SK-N-SH (cell line): ENCODE data around the gene ADORA3. TPM values are rescaled to one million over a fixed set of nuclear protein-coding genes. Genes with fewer than 3 reads are reported as not detected.

Source experiments
- CTCF ChIA-PET: fragments of 300-600, 350-600 bp; formaldehyde crosslinking; extraction: SDS; loops from one replicate; lab custom pipeline; 2021; lab: Yijun Ruan, JAX
- POLR2A ChIA-PET: fragments of 350-600 bp; sonication (Branson Sonifier 250); formaldehyde crosslinking; extraction: SDS; loops from one replicate; lab custom pipeline; 2020; ENCODE audit warnings: antibody characterized with exemption, inconsistent platforms; lab: Yijun Ruan, JAX
- DNase-seq: peaks from one replicate; pipeline ENCODE4 v3.0.0; 2012
- H2AFZ ChIP-seq: fragments of 200-600 bp; sonication (generic); 2 replicates; pipeline ENCODE4 v1.8.1; 2016; ENCODE audit warnings: antibody characterized with exemption, mild to moderate bottlenecking, low read depth
- H3F3A ChIP-seq: fragments of 200-600 bp; sonication (generic); replicated peaks from 2 replicates; pipeline ENCODE3; 2016; ENCODE audit warnings: antibody characterized with exemption, mild to moderate bottlenecking; ENCODE audit not compliant: insufficient read depth
- H3K27ac ChIP-seq, 2 experiments: fragments of 200-500 bp in 1 of 2; fragments of 200-600 bp in 1 of 2; sonication (Bioruptor generic) in 1 of 2; sonication (generic), shearing (Covaris generic) in 1 of 2; 2 replicates each; pipeline versions ENCODE4 v1.5.1 to v1.6.1; 2014 to 2016; ENCODE audit warnings: low read depth in 2 of 2, inconsistent platforms in 1 of 2, low read length in 1 of 2, mild to moderate bottlenecking in 1 of 2, mixed read lengths in 1 of 2
- H3K27me3 ChIP-seq: fragments of 200-600 bp; sonication (generic), shearing (Covaris generic); 2 replicates; pipeline ENCODE4 v1.6.1; 2016; ENCODE audit warnings: mixed run types; ENCODE audit not compliant: insufficient read depth
- H3K36me3 ChIP-seq, 2 experiments: fragments of 200-500 bp in 1 of 2; fragments of 200-600 bp in 1 of 2; sonication (Bioruptor generic) in 1 of 2; sonication (generic) in 1 of 2; replicated peaks in 1 of 2; 2 replicates each; pipeline versions ENCODE3 to v1.5.1; 2014 to 2016; ENCODE audit warnings: low read length in 1 of 2, mild to moderate bottlenecking in 1 of 2; ENCODE audit not compliant: insufficient read depth in 2 of 2, control insufficient read depth in 1 of 2
- H3K4me1 ChIP-seq, 2 experiments: fragments of 200-500 bp in 1 of 2; fragments of 200-600 bp in 1 of 2; sonication (Bioruptor generic) in 1 of 2; sonication (generic), shearing (Covaris generic) in 1 of 2; 2 replicates each; pipeline versions ENCODE4 v1.5.1 to v1.6.1; 2014 to 2016; ENCODE audit warnings: low read depth in 1 of 2, low read length in 1 of 2, mixed run types in 1 of 2; ENCODE audit not compliant: insufficient read depth in 2 of 2, control insufficient read depth in 1 of 2
- H3K4me2 ChIP-seq: fragments of 200-600 bp; sonication (generic), shearing (Covaris generic); 2 replicates; pipeline ENCODE4 v1.6.1; 2017; ENCODE audit warnings: mixed run types
- H3K4me3 ChIP-seq, 2 experiments: fragments of 200-500 bp in 1 of 2; fragments of 200-600 bp in 1 of 2; sonication (Bioruptor generic) in 1 of 2; sonication (generic), shearing (Covaris generic) in 1 of 2; 2 replicates each; pipeline versions ENCODE4 v1.5.1 to v1.8.1; 2014 to 2016; ENCODE audit warnings: low read depth in 2 of 2, inconsistent platforms in 1 of 2, low read length in 1 of 2, mild to moderate bottlenecking in 1 of 2, mixed read lengths in 1 of 2, moderate library complexity in 1 of 2
- H3K79me2 ChIP-seq: fragments of 200-600 bp; sonication (generic); 2 replicates; pipeline ENCODE4 v1.8.1; 2017; ENCODE audit warnings: mild to moderate bottlenecking; ENCODE audit not compliant: insufficient read depth
- H3K9ac ChIP-seq: fragments of 200-600 bp; sonication (generic); 2 replicates; pipeline ENCODE4 v1.6.1; 2017; ENCODE audit warnings: mixed run types
- H3K9me2 ChIP-seq: fragments of 200-600 bp; sonication (generic); 2 replicates; pipeline ENCODE4 v1.6.1; 2017; ENCODE audit warnings: mixed run types
- H3K9me3 ChIP-seq: fragments of 200-600 bp; sonication (generic); 2 replicates; pipeline ENCODE4 v1.6.1; 2017; ENCODE audit warnings: mixed run types, mild to moderate bottlenecking, moderate library complexity
- H4K20me1 ChIP-seq: fragments of 200-600 bp; sonication (generic); 2 replicates; pipeline ENCODE4 v1.6.1; 2017; ENCODE audit warnings: mild to moderate bottlenecking, mixed run types; ENCODE audit not compliant: insufficient read depth
- EP300 ChIP-seq, 2 experiments: IDR thresholded peaks; 2 replicates each; pipeline versions ENCODE4 v1.4.0 to v1.6.1; 2012; ENCODE audit warnings: borderline replicate concordance in 1 of 2, low read depth in 1 of 2, low read length in 1 of 2
- EZH2phosphoT487 ChIP-seq: fragments of 200-600 bp; sonication (generic); IDR thresholded peaks from 2 replicates; pipeline ENCODE4 v1.6.1; 2017; ENCODE audit warnings: low read depth, mixed run types, mild to moderate bottlenecking, antibody characterized with exemption, moderate library complexity, borderline replicate concordance
- FOXM1 ChIP-seq: IDR thresholded peaks from 2 replicates; pipeline ENCODE4 v1.4.0; 2012; ENCODE audit warnings: low read depth, mild to moderate bottlenecking
- GATA2 ChIP-seq: sonication (generic); formaldehyde crosslinking; IDR thresholded peaks from 2 replicates; pipeline ENCODE4 v1.5.0; 2020; ENCODE audit warnings: mild to moderate bottlenecking, missing genetic modification reagents
- MXI1 ChIP-seq: IDR thresholded peaks from 2 replicates; pipeline ENCODE4 v1.6.1; 2012; ENCODE audit warnings: mild to moderate bottlenecking, low read depth, low read length, improper control_type of control experiment
- NRF1 ChIP-seq: IDR thresholded peaks from 2 replicates; pipeline ENCODE4 v1.6.1; 2012; ENCODE audit warnings: low read depth, mild to moderate bottlenecking, low read length
- PBX3 ChIP-seq: IDR thresholded peaks from 2 replicates; pipeline ENCODE4; 2012
- POLR2AphosphoS5 ChIP-seq: IDR thresholded peaks from 2 replicates; pipeline ENCODE4 v1.6.1; 2012; ENCODE audit warnings: low read depth, low read length
- RAD21 ChIP-seq: IDR thresholded peaks from 2 replicates; pipeline ENCODE4 v1.6.1; 2012; ENCODE audit warnings: mild to moderate bottlenecking, low read length
- REST ChIP-seq: IDR thresholded peaks from 2 replicates; pipeline ENCODE4 v1.6.1; 2012; ENCODE audit warnings: mild to moderate bottlenecking, low read depth, low read length, moderate library complexity
- RXRA ChIP-seq: IDR thresholded peaks from 2 replicates; pipeline ENCODE4 v1.4.0; 2012; ENCODE audit warnings: low read depth, mild to moderate bottlenecking, borderline replicate concordance
- SMC3 ChIP-seq: IDR thresholded peaks from 2 replicates; pipeline ENCODE4 v1.6.1; 2012; ENCODE audit warnings: low read depth, low read length, improper control_type of control experiment
- TEAD4 ChIP-seq: IDR thresholded peaks from 2 replicates; pipeline ENCODE4 v1.4.0; 2012; ENCODE audit warnings: mild to moderate bottlenecking, borderline replicate concordance; ENCODE audit not compliant: insufficient read depth
- WGBS: methylation state at CpG from one replicate; pipeline ENCODE4 v1.1.6; 2017; ENCODE audit warnings: low lambda C conversion rate; 5-methylcytosine and 5-hydroxymethylcytosine counted together
- polyA plus RNA-seq, 3 experiments: library from polyadenylated mRNA; depleted of rRNA; stranded (reverse); fragments of >200 nt; gene quantifications; 2 replicates each; pipeline ENCODE4 v1.2.3, GENCODE V29; 2012
- TF ChIP-seq, protein P1 (sequence below): IDR thresholded peaks from 2 replicates; pipeline ENCODE4 v1.4.0; 2012; ENCODE audit warnings: low read depth
- TF ChIP-seq, protein P2 (sequence below): fragments of 200-600 bp; sonication (generic); IDR thresholded peaks from 2 replicates; pipeline ENCODE4 v1.6.1; 2017; ENCODE audit warnings: antibody characterized with exemption, mild to moderate bottlenecking, moderate library complexity
- TF ChIP-seq, protein P3 (sequence below): IDR thresholded peaks from 2 replicates; pipeline ENCODE4 v1.4.0; 2012; ENCODE audit warnings: low read depth, borderline replicate concordance

Gene ADORA3
- polyA plus RNA-seq, 1 of the 3 experiments (the other 2 are of a cell fraction): not detected

DNA sequence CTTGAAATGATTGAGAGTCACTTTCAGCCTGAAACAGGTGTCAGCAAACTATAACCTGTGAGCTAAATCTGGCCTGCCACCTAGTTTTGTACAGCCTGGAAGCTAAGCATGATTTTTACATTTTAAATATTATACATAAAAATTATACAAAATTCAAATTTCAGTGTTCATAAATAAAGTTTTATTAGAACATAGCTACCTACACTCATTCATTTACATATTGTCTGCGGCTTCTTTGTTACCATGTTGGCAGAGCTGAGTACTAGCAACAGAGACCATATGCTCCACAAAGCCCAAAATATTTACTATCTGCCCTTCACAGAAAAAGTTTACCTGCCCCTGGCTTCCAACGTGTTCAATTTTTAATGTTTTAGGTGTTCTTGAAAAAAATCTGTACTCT, 37.7 kb downstream of the ADORA3 start:
- Histone ChIP-seq H3K4me3 (no peak overlapping the region), H4K20me1 (no peaks in the 10 kb centered on the region), H3K9me3 (no peaks in the 10 kb centered on the region), H3K79me2 (no peaks in the 10 kb centered on the region), H3F3A (peaks cover 14% of the 10 kb centered on the region), H3K27ac (no peak overlapping the region), H3K4me1 (peaks cover 0 to 8% of the 10 kb centered on the region in 2 experiments; a peak in 1 of 4 replicates), H3K36me3 (peaks cover 29 to 34% of the 10 kb centered on the region in 2 experiments), H3K27me3 (no peaks in the 10 kb centered on the region), H2AFZ (no peak overlapping the region), H3K9ac (no peak overlapping the region), H3K4me2 (no peak overlapping the region), H3K9me2 (no peaks in the 10 kb centered on the region)
- 98% methylated on average over 2 of the region's 2 CpGs for WGBS
- TF ChIP-seq, protein P1, sequence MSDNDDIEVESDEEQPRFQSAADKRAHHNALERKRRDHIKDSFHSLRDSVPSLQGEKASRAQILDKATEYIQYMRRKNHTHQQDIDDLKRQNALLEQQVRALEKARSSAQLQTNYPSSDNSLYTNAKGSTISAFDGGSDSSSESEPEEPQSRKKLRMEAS: no peak
- TF ChIP-seq GATA2 (CRISPR knock-in tag): no peak
- TF ChIP-seq PBX3: no peak
- TF ChIP-seq EZH2phosphoT487: no peak
- no peak for TF ChIP-seq MXI1
- no peak for TF ChIP-seq RXRA
- TF ChIP-seq POLR2AphosphoS5: no peak
- TF ChIP-seq SMC3: no peak
- no peak for TF ChIP-seq TEAD4
- TF ChIP-seq, protein P2, sequence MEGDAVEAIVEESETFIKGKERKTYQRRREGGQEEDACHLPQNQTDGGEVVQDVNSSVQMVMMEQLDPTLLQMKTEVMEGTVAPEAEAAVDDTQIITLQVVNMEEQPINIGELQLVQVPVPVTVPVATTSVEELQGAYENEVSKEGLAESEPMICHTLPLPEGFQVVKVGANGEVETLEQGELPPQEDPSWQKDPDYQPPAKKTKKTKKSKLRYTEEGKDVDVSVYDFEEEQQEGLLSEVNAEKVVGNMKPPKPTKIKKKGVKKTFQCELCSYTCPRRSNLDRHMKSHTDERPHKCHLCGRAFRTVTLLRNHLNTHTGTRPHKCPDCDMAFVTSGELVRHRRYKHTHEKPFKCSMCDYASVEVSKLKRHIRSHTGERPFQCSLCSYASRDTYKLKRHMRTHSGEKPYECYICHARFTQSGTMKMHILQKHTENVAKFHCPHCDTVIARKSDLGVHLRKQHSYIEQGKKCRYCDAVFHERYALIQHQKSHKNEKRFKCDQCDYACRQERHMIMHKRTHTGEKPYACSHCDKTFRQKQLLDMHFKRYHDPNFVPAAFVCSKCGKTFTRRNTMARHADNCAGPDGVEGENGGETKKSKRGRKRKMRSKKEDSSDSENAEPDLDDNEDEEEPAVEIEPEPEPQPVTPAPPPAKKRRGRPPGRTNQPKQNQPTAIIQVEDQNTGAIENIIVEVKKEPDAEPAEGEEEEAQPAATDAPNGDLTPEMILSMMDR: no peak
- TF ChIP-seq, protein P3, sequence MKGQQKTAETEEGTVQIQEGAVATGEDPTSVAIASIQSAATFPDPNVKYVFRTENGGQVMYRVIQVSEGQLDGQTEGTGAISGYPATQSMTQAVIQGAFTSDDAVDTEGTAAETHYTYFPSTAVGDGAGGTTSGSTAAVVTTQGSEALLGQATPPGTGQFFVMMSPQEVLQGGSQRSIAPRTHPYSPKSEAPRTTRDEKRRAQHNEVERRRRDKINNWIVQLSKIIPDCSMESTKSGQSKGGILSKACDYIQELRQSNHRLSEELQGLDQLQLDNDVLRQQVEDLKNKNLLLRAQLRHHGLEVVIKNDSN: no peak
- no peak for TF ChIP-seq FOXM1
- TF ChIP-seq REST: no peak
- no peak for TF ChIP-seq RAD21
- TF ChIP-seq NRF1: no peak
- TF ChIP-seq EP300 (IDR thresholded peaks at IDR 0.05; ENCODE audit: borderline replicate concordance in 1 of 2, low read depth in 1 of 2, low read length in 1 of 2): no peak
- ChIA-PET CTCF (interaction anchor here (0.8 to 1.5 kb wide), 3 partner anchors 14 to 303 kb away, joined by 3 to 5 read pairs (median 4); no protein-coding TSS in a partner anchor), POLR2A (no interaction called here)
- DNase-seq: no peak
